Right renal cortex interstitium (tissue), 3 donors: ENCODE measurements around the gene MED13. TPM values are rescaled to one million over a fixed set of nuclear protein-coding genes. Genes with fewer than 3 reads are reported as not detected.
"Not testable (repeated sequence)": the region's sequence is repeated elsewhere in the genome, so short reads cannot be mapped to it uniquely, and the experiment has no call there.

Experiments
- DNase-seq, 3 donors: peaks; one replicate each; pipeline ENCODE4 v3.0.0-alpha.2; 2013; ENCODE audit warnings: low read depth in 3 of 3, low spot score in 2 of 3
- polyA plus RNA-seq, 3 donors: library from polyadenylated mRNA; unstranded; fragments of 120-200 nt; gene quantifications; one replicate each; pipeline ENCODE4 v1.2.1, GENCODE V29; 2013; ENCODE audit not compliant: insufficient read length in 3 of 3

The MED13 gene
- polyA plus RNA-seq, 3 donors = 49.5 to 53.1 (median 51.9) TPM

DNA sequence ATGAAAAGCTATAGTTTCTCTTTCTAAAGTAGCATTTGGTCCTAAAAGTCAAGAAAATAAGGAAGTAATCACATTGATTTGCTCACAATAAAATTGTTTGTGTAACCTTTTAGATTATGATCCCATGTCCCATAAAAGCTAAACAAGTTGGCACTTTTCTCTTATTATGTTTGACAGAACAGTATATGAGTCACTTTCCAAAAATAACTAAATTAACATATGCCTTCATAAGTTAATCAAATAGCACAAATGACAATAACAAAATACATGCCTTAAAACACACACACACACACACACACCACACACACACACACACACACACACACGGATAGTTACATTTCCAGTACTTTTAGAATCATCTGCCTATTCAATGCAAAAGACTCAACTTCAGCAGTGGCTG lies 2.8 kb downstream of the MED13 start:
- DNase-seq = no peak

DNA sequence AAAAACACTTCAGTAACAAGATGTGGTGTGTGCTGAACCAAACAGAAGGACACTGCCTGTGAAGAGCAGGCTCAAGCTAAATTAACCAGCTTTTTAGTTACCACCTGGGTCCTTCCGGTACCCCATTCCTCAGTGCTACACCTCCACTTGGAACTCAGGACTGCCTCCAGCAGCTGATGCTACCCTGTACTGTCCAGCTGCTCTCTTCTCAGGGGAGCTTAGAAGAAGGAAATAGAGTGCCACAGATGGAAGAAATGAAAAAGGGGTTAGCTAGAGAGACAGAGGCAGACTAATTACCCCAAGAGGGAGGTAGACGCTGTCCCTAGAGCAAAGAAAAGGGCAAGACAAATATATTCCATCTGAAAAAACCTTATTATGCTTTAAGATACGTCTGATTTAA lies 5.7 kb downstream of the MED13 start:
- DNase-seq = no peak

DNA sequence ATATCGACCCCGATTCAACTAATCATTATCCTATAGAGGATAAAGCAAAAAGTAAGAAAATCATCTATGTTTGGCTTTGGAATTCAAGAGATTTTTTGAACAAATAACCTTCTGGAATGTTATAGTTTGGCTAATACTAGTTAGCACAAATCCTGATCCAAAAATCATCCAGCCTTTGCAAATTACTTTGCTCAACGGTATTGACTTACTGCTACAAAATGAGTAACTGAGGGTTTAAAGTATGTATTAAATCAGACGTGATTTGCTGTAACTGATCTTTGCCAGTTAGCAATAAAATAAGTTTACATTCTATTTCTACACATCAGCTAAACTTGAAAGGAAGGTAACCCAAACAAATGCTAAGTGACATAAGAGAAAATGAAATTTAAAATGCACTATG lies 6.5 kb downstream of the MED13 start:
- DNase-seq = no peak

DNA sequence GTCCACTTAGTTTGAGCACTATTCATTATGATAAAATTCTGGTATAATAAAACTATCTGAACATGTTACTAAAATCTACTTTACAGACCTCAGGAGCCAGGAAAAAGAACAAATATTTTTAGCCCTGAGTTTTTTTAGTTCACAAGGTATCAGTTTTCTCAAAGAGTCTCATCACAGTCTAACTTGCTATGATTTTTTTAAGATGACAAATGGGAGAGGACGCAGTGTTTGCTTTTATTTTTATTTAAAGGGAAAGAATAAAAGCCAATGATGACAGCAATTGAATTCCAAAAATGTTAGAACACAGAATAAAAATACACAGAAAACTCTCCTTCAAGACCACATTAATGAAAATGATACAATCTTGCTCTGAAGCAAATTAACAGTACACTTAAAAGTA lies 7.4 kb downstream of the MED13 start:
- no peak for DNase-seq

DNA sequence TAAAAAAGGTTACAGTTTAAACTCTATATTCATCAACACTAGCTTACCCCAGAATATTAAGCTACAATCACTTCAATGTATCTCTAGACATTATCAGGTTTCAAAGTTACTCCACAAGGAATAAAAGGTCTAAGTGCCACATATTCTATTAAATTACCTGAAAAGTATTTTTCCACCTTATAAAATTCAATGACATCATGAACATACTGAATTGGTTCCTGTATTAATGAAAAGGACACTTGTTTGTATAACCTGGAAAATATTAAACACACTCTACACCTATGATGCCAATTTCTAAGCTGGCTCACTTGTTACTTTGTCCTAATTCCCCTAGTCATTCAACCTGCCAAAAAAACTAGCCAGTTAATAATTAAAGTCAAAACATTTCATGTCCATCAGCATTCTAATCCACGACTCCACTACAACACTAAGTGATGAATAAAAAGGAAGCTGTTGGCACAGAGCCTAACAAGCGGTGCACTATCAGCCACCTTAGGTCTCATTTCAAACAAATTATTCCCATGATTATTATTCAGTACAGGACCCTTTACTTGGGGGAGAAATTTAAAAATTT lies 12.2 kb downstream of the MED13 start:
- DNase-seq = no peak

DNA sequence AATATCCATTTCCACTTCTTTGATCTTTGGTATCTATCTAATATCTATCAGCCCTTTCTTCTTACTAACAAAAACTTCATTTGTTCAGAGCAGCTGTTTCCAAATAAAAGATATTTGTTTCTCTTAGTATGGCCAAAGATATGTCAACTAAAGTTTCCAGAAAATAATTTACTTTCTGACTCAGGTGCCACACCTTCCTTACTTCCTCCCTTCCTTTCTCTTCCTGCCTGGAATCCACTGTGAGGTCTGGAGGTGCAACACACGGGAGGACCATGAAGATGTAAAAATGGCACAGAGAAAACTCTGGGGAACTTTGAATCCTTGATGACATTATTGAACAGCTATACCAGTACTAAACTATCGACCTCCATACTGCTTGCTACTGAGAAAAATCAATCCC lies 14.0 kb downstream of the MED13 start:
- no peak for DNase-seq

DNA sequence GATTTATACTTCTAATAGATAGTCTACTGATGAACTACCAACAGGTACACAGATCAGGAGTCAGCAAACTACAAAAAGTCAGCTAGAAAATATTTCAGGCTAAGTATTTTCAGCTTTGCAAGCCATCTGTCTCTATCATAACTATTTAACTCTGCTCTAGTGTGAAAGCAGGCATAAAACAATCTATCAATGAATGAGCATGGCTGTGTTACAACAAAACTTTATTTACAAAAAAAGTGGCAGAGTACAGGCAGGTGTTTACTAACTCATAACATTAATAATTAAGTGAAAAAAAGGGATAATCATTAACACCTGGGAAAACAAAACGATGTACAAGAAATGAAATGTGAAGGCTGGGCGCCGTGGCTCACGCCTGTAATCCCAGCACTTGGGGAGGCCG lies 15.8 kb downstream of the MED13 start:
- DNase-seq = no peak

DNA sequence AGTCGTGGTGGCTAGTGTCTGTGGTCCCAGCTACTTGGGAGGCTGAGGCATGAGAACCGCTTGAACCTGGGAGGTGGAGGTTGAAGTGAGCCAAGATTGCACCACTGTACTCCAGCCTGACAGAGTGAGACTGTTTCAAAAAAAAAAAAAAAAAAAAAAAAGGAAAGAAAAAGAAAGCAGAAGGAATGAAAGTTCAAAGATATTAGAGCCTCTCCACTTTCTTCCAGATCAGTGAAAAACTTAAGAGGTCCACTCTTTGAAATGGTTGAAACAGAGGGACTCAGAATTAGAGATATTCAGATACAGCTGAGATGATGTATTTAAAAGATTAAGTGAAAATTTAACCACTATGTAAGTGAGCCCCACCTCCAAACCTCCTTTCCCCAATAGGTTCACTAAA lies 16.8 kb downstream of the MED13 start:
- DNase-seq = no peak

DNA sequence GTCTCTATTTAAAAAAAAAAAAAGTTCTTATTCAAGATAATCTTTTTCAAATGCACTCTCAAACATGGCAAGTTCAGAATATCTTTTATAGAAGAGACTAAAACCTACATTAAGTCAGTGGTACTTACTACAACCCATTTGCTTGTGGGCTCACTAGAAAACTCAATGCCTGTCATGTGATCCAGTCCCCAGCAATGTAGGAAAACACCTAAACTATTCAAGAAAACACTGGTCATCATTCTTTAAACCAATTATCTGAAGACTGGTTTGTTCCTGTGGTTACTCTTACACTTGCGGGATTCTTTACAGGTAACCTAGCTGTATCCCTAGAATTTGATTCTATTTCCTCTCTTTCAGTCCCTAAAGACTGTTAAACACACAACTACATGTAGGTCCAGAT lies 19.6 kb downstream of the MED13 start:
- no peak for DNase-seq

DNA sequence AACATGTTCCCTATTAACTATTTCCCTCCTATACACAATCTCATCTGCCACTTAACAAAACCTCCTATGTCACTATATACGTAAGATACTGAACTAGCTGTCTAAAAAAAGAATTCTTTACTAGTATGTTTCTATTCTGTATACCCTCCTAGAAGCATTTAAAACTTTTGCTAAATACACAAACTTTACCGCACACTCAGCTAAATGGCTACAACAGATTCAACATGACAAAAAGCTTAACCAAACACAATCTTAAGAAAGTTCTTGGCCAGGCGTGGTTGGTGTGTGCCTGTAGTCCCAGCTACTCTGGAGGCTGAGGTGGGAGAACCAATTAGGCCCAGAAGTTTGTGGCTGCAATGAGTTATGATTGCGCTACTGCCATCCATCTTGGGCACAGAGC lies 20.0 kb downstream of the MED13 start:
- DNase-seq = no peak

DNA sequence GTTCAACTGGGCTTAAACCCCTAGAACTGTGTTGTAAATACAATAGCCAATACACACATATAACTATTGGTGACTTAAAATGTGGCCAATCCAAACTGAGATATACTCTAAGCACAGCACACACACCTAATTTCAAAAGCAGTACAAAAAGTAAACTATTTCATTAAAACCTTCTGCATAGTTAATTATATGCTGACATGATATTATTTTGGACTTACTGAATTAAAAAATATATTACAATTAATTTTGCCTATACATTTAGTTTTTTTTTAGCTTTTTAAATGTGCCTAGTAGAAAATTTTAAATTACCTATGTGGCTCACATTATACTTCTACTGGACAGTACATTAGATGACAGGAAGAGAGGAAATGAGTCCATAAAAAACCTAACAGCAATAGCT lies 21.5 kb downstream of the MED13 start:
- no peak for DNase-seq

DNA sequence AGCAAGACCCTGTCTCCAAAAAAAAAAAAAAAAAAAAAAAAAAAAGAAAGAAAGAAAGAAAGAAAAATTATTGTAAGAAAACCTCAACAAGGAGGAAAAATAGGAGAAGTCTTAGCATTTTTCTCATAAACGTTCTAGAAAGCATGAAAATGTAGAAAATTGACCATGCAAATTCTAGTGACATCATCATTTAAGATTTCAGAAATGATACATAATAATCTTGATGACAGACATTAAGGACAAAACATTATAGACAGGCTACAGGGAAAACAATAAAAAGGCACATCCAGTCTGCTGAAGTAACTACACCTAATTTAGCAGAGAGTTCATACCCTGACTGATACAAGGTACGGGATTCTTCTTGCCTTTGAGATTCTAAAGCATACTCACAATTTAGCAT lies 21.9 kb downstream of the MED13 start:
- DNase-seq = no peak

DNA sequence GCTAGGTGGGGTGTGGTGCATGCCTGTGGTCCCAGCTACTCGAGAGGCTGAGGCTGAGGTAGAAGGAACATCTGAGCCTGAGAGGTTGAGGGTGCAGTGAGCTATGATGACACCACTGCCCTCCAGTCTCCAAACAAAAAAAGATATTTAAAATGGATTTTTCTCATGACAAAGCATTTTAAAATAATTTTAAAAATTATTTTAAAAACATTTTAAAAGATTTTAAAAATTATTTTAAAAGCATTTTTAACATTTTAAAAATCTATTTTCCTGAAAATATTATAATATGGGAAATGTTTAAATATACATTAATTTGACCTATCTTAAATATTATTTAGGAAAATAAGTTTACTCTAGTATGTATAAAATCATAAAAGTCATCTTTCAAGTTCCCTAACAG lies 26.8 kb downstream of the MED13 start:
- DNase-seq = no peak

DNA sequence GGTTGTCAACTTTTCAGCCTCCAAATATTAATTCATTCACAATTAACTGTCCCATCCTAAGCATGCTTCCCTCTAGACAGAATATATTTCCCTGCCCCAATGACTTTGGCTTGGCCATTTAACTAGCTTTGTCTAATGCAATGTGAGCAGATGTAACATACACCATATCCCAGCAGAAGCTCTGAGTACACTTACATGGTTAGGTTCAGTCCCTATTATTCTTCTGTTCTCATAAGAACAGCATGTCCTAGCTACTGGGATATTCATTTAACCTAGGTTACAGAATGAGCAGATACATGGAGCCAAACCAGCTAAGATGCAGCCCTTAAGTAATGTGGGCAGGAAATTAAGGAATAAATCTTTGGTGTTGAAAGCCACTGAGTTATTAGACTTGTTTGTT lies 31.8 kb downstream of the MED13 start:
- no peak for DNase-seq

DNA sequence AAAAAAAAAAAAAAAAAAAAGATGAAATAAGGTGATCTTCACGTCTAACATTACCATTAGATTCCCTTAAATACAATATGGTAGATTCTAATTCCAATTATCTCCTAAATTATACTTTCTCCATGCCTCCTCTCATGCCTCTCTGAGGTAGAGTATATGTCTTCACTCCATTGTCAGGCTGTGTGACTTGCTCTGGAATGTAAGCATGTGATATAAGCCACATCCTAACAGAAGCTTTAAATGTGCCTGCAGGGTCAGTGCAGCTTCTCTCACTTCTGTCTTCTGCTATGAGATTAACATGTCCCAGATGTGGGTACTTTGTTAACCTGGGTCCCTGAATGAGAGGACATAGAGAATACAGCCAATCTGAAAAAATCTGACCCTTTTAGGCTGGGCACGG lies 32.6 kb downstream of the MED13 start:
- no peak for DNase-seq

DNA sequence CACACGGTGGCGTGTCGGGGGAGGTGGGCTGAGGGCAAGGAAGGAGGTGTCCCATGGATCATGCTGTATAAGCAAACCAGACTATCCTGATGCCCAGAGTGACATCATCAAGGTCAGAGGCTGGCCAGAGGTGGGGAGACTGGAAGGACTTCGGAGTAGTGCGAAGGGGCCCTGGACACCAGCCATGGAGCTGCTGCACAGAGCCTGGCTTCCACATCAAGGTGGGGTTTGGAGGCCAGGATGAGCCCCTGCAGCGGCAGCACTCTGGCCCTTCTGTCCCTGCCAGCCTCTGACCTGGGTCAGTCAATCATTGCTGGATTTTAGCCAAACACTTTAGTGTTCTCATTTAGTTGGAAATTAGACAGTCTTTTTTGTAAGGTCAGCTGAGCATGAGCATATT lies 34.8 kb downstream of the MED13 start:
- no peak for DNase-seq

DNA sequence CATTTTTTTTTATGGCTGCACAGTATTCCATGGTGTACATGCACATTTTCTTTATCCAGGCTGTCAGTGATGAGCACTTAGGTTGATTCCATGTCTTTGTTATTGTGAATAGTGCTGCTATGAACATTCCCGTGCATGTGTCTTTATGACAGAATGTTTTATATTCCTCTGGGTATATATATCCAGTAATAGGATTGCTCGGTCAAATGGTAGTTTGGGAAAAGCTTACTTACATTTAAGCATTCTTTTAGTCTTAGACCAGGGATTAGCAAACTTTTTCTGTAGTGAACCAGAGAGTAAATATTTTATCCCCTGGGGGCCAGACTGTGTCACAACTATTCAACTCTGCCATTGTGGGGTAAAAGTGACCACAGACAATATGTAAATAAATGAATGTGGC lies 40.2 kb downstream of the MED13 start:
- no peak for DNase-seq

DNA sequence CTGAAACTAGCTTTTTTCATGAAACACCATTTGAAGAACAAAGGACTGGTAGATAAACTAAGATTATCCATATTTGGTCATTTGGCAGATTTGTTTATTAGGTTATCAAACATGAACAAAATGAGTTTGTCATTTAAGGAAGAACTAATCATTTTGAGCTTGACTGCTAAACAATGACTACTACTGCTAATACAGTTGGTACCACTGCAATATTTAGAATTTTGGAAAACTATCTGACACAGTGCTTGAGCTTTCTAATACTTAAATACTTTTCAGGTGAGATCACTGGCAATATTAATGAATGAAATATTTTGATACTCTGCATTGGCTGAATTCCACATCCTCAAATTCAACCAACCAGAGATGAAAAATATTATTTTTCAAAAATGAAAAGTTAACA lies 47.2 kb downstream of the MED13 start:
- no peak for DNase-seq

DNA sequence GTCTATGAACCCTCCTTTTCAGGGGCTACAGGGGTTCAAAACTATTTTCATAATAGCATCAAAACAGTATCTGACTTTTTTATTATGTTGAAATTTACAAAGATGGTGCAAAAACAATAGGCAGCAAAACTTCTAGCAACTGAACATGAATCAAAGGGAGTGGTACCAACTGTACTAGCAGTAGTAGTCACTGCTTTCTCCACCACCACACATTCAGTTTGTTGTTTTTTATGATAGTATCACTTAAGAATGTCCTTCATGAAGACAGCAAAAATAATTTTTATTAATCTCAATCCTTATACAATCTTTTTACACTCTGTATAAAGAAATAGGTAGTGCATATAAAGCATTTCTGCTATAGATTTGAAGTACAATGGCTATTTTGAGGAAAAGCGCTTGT lies 47.6 kb downstream of the MED13 start:
- DNase-seq = no peak

DNA sequence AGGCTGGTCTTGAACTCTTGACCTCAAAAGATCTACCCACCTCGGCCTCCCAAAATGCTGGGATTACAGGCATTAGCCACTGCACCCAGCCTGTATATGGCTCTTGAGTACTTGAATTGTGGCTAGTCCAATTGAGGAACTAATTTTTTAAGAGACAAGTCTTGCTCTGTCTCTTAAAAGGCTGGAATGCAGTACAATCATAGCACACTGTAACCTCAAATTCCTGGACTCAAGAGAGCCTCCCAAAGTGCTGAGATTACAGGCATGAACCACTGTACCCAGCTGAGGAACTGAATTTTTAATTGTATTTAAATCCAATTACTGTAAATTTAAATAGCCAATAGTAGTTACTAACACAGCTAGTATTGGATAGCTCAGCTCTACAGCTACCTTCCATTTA lies 50.6 kb downstream of the MED13 start:
- DNase-seq = no peak

DNA sequence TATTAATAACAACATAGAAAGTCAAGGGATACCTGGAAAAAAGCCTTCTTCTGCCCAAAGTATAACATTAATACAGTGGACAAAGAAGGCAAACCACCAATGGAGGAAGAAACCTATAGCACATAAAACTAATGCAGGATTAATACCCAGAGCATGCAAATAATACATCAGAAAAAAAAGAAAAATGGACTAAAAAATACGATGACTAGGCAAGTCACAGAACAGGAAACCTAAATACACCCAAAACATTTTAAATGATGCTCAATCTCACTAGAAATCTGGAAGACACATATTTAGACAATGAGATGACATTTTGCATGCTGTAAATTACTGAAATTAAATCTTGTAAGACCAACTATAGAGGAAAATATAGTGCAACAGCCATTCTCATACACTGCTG lies 55.9 kb downstream of the MED13 start:
- no peak for DNase-seq

DNA sequence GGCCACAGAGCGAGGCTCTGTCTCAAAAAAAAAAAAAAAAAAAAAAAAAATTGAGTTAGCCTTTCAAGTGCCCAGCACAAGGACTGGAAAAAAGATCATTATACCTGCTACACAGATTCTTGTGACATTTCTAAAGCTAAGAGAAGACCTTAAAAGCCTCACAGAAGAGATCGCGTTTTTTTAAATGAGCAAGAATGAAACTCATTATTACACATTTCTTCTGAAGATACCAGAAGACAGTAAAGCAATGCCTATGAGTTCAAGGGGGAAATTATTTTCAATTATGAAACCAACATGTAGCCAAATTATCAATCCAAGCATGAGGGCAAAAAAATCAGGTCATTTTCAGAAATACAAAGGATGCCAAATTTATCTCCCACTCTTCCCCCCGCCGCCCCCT lies 56.8 kb downstream of the MED13 start:
- no peak for DNase-seq

DNA sequence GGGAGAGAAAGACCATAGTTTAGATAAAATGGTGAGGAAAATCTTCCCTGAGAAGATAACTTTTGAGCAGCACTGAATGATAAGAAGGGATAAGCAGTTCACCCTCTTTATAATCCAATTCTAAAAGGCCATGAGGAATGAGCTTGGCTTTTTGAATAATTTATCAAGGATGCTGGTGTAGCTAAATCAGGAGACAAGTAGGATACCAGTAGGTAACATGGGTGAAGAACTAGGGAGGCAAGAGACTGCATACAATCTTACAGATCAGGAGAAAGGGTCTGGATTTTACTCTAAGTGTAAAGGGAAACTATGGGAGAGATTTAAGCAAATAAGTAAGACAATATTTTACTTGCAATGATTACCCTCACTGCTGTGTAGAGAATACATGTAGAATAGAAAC lies 60.7 kb downstream of the MED13 start:
- no peak for DNase-seq

DNA sequence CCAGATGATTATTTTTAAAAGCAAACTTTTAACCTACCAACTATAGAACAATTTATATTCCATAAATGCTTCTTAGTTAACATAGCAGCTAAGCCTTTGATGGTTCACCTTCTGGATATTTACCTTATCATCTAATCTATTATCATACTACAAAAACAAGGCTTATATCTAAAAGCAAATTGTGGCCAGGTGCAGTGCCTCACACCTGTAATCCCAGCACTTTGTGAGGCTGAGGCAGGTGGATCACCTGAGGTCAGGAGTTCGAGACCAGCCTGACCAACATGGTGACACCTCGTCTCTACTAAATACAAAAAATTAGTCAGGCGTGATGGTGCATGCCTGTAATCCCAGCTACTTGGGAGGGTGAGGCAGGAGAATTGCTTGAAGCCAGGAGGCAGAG lies 61.9 kb downstream of the MED13 start:
- not testable (repeated sequence) for DNase-seq
